HG02571 (cell line): ENCODE results near the gene TACO1.
A peak's percentile ranks its signal among the peaks of the same experiment; 100 is the strongest.

Experiments used
- ATAC-seq: cut with Tn5 transposase; IDR thresholded peaks from one replicate; pipeline ENCODE4 v1.9.1; 2021; ENCODE audit warnings: mild to moderate bottlenecking, moderate library complexity; ENCODE audit not compliant: unreplicated experiment

TACO1 gene

GRCh38 chr17:63600569-63601438 is at the start of gene TACO1:
TSS of gene TACO1 (plus strand) at chr17:63600895. CDS start at chr17:63601084, 189 bp downstream.
- peak; percentile 80 for ATAC-seq

GRCh38 chr17:63552211-63552610 is 48.5 kb upstream of the TACO1 start:
- no peak for ATAC-seq

GRCh38 chr17:63555500-63556156 is 45.1 kb upstream of the TACO1 start:
- ATAC-seq = no peak

GRCh38 chr17:63557416-63557815 is 43.3 kb upstream of the TACO1 start:
- ATAC-seq = no peak

GRCh38 chr17:63558441-63558840 is 42.3 kb upstream of the TACO1 start:
- no peak for ATAC-seq

- ATAC-seq = no peak
Measured at GRCh38 chr17:63561819-63562218, 38.9 kb upstream of the TACO1 start.

- no peak for ATAC-seq
Measured at GRCh38 chr17:63563339-63563738, 37.4 kb upstream of the TACO1 start.

GRCh38 chr17:63564562-63564961 is 36.1 kb upstream of the TACO1 start:
- no peak for ATAC-seq

- ATAC-seq = no peak
Measured at GRCh38 chr17:63567229-63567628, 33.5 kb upstream of the TACO1 start.

GRCh38 chr17:63568563-63568962 is 32.1 kb upstream of the TACO1 start:
- ATAC-seq = no peak

GRCh38 chr17:63571632-63572310 is 28.9 kb upstream of the TACO1 start:
- ATAC-seq = no peak

- no peak for ATAC-seq
Measured at GRCh38 chr17:63573634-63574033, 27.1 kb upstream of the TACO1 start.

- ATAC-seq = no peak
Measured at GRCh38 chr17:63578027-63578768, 22.5 kb upstream of the TACO1 start.

GRCh38 chr17:63578769-63579111 is 22.0 kb upstream of the TACO1 start:
- ATAC-seq = no peak

- no peak for ATAC-seq
Measured at GRCh38 chr17:63579633-63580032, 21.1 kb upstream of the TACO1 start.

GRCh38 chr17:63587770-63588169 is 12.9 kb upstream of the TACO1 start:
- ATAC-seq = no peak

- no peak for ATAC-seq
Measured at GRCh38 chr17:63588797-63589196, 11.9 kb upstream of the TACO1 start.

GRCh38 chr17:63589646-63590045 is 11.0 kb upstream of the TACO1 start:
- no peak for ATAC-seq

- no peak for ATAC-seq
Measured at GRCh38 chr17:63592797-63593196, 7.9 kb upstream of the TACO1 start.

GRCh38 chr17:63595132-63595531 is 5.6 kb upstream of the TACO1 start:
- no peak for ATAC-seq
